ENCODE data around the gene CRY2.

DNA sequence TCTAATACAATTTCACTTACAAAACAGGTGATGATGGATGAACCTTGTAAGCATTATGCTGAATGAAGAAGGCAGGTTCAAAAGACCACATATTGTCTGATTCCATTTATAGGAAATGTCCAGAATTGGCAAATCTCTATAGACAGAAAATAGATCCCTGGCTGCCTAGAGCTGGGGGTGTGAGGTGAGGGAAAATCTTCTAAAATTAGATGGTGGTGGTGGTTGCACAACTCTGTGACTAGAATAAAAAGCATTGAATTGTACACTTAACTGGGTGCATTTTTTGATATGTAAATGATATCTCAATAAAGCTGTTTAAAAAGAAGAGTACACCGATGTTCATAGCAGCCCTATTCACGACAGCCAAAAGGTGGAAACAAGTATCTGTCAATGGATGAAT lies 16.7 kb upstream of the CRY2 start:
- TF ChIP-seq EZH2 (IDR thresholded peaks at IDR 0.05; ENCODE audit: low read depth, unreplicated experiment) (no peak), CTCF (conservative IDR thresholded peaks at IDR 0.05; ENCODE audit: low read depth in 2 of 2) (no peak), POLR2AphosphoS5 (IDR thresholded peaks at IDR 0.05; ENCODE audit: low read depth) (no peak), ZNF331 (CRISPR knock-in tag; IDR thresholded peaks at IDR 0.05; ENCODE audit: low read depth) (no peak), CREB1 (CRISPR knock-in tag; IDR thresholded peaks at IDR 0.05; ENCODE audit: low read depth) (no peak), EZH2phosphoT487 (IDR thresholded peaks at IDR 0.05; ENCODE audit: unreplicated experiment) (no peak), JUNB (IDR thresholded peaks at IDR 0.05; ENCODE audit: unreplicated experiment) (no peak), NANOG (IDR thresholded peaks at IDR 0.05; ENCODE audit: borderline replicate concordance) (no peak), ZNF114 (CRISPR knock-in tag; IDR thresholded peaks at IDR 0.05) (no peak), STAT1 (IDR thresholded peaks at IDR 0.05; ENCODE audit: unreplicated experiment) (no peak)
- TF ChIP-seq, protein P1, sequence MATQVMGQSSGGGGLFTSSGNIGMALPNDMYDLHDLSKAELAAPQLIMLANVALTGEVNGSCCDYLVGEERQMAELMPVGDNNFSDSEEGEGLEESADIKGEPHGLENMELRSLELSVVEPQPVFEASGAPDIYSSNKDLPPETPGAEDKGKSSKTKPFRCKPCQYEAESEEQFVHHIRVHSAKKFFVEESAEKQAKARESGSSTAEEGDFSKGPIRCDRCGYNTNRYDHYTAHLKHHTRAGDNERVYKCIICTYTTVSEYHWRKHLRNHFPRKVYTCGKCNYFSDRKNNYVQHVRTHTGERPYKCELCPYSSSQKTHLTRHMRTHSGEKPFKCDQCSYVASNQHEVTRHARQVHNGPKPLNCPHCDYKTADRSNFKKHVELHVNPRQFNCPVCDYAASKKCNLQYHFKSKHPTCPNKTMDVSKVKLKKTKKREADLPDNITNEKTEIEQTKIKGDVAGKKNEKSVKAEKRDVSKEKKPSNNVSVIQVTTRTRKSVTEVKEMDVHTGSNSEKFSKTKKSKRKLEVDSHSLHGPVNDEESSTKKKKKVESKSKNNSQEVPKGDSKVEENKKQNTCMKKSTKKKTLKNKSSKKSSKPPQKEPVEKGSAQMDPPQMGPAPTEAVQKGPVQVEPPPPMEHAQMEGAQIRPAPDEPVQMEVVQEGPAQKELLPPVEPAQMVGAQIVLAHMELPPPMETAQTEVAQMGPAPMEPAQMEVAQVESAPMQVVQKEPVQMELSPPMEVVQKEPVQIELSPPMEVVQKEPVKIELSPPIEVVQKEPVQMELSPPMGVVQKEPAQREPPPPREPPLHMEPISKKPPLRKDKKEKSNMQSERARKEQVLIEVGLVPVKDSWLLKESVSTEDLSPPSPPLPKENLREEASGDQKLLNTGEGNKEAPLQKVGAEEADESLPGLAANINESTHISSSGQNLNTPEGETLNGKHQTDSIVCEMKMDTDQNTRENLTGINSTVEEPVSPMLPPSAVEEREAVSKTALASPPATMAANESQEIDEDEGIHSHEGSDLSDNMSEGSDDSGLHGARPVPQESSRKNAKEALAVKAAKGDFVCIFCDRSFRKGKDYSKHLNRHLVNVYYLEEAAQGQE (IDR thresholded peaks at IDR 0.05; ENCODE audit: unreplicated experiment): no peak
- TF ChIP-seq, protein P2, sequence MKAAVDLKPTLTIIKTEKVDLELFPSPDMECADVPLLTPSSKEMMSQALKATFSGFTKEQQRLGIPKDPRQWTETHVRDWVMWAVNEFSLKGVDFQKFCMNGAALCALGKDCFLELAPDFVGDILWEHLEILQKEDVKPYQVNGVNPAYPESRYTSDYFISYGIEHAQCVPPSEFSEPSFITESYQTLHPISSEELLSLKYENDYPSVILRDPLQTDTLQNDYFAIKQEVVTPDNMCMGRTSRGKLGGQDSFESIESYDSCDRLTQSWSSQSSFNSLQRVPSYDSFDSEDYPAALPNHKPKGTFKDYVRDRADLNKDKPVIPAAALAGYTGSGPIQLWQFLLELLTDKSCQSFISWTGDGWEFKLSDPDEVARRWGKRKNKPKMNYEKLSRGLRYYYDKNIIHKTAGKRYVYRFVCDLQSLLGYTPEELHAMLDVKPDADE (IDR thresholded peaks at IDR 0.05): no peak
- TF ChIP-seq, protein P3, sequence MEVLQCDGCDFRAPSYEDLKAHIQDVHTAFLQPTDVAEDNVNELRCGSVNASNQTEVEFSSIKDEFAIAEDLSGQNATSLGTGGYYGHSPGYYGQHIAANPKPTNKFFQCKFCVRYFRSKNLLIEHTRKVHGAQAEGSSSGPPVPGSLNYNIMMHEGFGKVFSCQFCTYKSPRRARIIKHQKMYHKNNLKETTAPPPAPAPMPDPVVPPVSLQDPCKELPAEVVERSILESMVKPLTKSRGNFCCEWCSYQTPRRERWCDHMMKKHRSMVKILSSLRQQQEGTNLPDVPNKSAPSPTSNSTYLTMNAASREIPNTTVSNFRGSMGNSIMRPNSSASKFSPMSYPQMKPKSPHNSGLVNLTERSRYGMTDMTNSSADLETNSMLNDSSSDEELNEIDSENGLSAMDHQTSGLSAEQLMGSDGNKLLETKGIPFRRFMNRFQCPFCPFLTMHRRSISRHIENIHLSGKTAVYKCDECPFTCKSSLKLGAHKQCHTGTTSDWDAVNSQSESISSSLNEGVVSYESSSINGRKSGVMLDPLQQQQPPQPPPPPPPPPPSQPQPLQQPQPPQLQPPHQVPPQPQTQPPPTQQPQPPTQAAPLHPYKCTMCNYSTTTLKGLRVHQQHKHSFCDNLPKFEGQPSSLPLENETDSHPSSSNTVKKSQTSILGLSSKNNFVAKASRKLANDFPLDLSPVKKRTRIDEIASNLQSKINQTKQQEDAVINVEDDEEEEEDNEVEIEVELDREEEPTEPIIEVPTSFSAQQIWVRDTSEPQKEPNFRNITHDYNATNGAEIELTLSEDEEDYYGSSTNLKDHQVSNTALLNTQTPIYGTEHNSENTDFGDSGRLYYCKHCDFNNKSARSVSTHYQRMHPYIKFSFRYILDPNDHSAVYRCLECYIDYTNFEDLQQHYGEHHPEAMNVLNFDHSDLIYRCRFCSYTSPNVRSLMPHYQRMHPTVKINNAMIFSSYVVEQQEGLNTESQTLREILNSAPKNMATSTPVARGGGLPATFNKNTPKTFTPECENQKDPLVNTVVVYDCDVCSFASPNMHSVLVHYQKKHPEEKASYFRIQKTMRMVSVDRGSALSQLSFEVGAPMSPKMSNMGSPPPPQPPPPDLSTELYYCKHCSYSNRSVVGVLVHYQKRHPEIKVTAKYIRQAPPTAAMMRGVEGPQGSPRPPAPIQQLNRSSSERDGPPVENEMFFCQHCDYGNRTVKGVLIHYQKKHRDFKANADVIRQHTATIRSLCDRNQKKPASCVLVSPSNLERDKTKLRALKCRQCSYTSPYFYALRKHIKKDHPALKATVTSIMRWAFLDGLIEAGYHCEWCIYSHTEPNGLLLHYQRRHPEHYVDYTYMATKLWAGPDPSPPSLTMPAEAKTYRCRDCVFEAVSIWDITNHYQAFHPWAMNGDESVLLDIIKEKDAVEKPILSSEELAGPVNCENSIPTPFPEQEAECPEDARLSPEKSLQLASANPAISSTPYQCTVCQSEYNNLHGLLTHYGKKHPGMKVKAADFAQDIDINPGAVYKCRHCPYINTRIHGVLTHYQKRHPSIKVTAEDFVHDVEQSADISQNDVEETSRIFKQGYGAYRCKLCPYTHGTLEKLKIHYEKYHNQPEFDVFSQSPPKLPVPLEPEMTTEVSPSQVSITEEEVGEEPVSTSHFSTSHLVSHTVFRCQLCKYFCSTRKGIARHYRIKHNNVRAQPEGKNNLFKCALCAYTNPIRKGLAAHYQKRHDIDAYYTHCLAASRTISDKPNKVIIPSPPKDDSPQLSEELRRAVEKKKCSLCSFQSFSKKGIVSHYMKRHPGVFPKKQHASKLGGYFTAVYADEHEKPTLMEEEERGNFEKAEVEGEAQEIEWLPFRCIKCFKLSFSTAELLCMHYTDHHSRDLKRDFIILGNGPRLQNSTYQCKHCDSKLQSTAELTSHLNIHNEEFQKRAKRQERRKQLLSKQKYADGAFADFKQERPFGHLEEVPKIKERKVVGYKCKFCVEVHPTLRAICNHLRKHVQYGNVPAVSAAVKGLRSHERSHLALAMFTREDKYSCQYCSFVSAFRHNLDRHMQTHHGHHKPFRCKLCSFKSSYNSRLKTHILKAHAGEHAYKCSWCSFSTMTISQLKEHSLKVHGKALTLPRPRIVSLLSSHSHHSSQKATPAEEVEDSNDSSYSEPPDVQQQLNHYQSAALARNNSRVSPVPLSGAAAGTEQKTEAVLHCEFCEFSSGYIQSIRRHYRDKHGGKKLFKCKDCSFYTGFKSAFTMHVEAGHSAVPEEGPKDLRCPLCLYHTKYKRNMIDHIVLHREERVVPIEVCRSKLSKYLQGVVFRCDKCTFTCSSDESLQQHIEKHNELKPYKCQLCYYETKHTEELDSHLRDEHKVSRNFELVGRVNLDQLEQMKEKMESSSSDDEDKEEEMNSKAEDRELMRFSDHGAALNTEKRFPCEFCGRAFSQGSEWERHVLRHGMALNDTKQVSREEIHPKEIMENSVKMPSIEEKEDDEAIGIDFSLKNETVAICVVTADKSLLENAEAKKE (CRISPR knock-in tag; IDR thresholded peaks at IDR 0.05): no peak

Data from GM23338 (cell line).